IMR-90 (cell line): ENCODE measurements around the gene KCNJ10.

ENCODE experiments used
- CHD1 ChIP-seq: IDR thresholded peaks from 2 replicates; pipeline ENCODE4 v1.6.1; 2012; ENCODE audit warnings: low read depth, low read length, improper control_type of control experiment
- NFE2L2 ChIP-seq: fragments of 150-350 bp; IDR thresholded peaks from 2 replicates; pipeline ENCODE4 v1.6.1; 2016; ENCODE audit warnings: low read depth, mild to moderate bottlenecking, low read length
- POLR2A ChIP-seq: IDR thresholded peaks from 2 replicates; pipeline ENCODE4 v1.6.1; 2012; ENCODE audit warnings: mild to moderate bottlenecking, low read depth, low read length
- RAD21 ChIP-seq: IDR thresholded peaks from 2 replicates; pipeline ENCODE4 v1.6.1; 2012; ENCODE audit warnings: low read length, improper control_type of control experiment
- RFX5 ChIP-seq: IDR thresholded peaks from 2 replicates; pipeline ENCODE4 v1.8.0; 2012; ENCODE audit warnings: low read depth, mild to moderate bottlenecking, low read length, moderate library complexity
- TF ChIP-seq, protein P1 (sequence below): conservative IDR thresholded peaks from 2 replicates; pipeline ENCODE4 v1.5.1; 2012; ENCODE audit warnings: mild to moderate bottlenecking, low read depth, low read length, improper control_type of control experiment

- TF ChIP-seq, protein P1, sequence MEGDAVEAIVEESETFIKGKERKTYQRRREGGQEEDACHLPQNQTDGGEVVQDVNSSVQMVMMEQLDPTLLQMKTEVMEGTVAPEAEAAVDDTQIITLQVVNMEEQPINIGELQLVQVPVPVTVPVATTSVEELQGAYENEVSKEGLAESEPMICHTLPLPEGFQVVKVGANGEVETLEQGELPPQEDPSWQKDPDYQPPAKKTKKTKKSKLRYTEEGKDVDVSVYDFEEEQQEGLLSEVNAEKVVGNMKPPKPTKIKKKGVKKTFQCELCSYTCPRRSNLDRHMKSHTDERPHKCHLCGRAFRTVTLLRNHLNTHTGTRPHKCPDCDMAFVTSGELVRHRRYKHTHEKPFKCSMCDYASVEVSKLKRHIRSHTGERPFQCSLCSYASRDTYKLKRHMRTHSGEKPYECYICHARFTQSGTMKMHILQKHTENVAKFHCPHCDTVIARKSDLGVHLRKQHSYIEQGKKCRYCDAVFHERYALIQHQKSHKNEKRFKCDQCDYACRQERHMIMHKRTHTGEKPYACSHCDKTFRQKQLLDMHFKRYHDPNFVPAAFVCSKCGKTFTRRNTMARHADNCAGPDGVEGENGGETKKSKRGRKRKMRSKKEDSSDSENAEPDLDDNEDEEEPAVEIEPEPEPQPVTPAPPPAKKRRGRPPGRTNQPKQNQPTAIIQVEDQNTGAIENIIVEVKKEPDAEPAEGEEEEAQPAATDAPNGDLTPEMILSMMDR = peak; percentile 83
- TF ChIP-seq RAD21 (peak; percentile 70), CHD1 (no peak), POLR2A (no peak), RFX5 (no peak), NFE2L2 (no peak)
Measured at GRCh38 chr1:160007577-160008200, 62.3 kb downstream of the KCNJ10 start.
